ENCODE results near the gene MYL9.
"Not testable (repeated sequence)": the region's sequence is repeated elsewhere in the genome, so short reads cannot be mapped to it uniquely, and the experiment has no call there.

The MYL9 gene

DNA sequence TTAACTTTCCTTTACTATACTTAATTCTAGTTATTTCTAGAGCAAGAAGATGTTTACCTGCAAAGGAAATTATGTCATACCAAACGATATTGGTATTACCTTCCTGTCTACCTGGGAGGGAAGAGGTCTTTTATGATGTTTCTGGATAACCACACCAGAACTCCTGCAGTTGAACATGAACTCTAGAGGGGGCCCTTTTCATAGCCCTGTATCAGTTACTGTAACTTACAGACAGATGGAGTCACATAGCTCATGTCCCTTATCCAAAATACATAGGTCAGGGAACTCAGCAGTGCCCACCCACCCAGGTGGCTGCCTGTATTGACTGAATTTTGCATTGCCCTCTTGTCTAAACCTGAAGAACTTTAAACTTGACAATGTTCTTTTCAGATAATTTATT is 35.1 kb upstream of the MYL9 start:
- no peak overlapping the region for H3K4me3 ChIP-seq (ENCODE audit: low read depth, low read length)
- DNase-seq (ENCODE audit: low read depth) = no peak
- TF ChIP-seq, protein P1, sequence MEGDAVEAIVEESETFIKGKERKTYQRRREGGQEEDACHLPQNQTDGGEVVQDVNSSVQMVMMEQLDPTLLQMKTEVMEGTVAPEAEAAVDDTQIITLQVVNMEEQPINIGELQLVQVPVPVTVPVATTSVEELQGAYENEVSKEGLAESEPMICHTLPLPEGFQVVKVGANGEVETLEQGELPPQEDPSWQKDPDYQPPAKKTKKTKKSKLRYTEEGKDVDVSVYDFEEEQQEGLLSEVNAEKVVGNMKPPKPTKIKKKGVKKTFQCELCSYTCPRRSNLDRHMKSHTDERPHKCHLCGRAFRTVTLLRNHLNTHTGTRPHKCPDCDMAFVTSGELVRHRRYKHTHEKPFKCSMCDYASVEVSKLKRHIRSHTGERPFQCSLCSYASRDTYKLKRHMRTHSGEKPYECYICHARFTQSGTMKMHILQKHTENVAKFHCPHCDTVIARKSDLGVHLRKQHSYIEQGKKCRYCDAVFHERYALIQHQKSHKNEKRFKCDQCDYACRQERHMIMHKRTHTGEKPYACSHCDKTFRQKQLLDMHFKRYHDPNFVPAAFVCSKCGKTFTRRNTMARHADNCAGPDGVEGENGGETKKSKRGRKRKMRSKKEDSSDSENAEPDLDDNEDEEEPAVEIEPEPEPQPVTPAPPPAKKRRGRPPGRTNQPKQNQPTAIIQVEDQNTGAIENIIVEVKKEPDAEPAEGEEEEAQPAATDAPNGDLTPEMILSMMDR (IDR thresholded peaks at IDR 0.05; ENCODE audit: low read depth, low read length, missing control alignments) = peak; percentile 58
- in situ Hi-C loops (cut with HindIII; ENCODE audit: low sequenced_read_pairs) = no loop called here

GRCh38 chr20:36507746-36508145 is 33.6 kb upstream of the MYL9 start:
- no peak overlapping the region for H3K4me3 ChIP-seq (ENCODE audit: low read depth, low read length)
- DNase-seq (ENCODE audit: low read depth) = no peak
- TF ChIP-seq, protein P1 (IDR thresholded peaks at IDR 0.05; ENCODE audit: low read depth, low read length, missing control alignments) = no peak
- in situ Hi-C loops (cut with HindIII; ENCODE audit: low sequenced_read_pairs) = no loop called here

- TF ChIP-seq, protein P1 (IDR thresholded peaks at IDR 0.05; ENCODE audit: low read depth, low read length, missing control alignments) = no peak
- no peak overlapping the region for H3K4me3 ChIP-seq (ENCODE audit: low read depth, low read length)
- in situ Hi-C loops (cut with HindIII; ENCODE audit: low sequenced_read_pairs) = no loop called here
- DNase-seq (ENCODE audit: low read depth) = no peak
Measured at GRCh38 chr20:36519012-36519719, 22.2 kb upstream of the MYL9 start.

DNA sequence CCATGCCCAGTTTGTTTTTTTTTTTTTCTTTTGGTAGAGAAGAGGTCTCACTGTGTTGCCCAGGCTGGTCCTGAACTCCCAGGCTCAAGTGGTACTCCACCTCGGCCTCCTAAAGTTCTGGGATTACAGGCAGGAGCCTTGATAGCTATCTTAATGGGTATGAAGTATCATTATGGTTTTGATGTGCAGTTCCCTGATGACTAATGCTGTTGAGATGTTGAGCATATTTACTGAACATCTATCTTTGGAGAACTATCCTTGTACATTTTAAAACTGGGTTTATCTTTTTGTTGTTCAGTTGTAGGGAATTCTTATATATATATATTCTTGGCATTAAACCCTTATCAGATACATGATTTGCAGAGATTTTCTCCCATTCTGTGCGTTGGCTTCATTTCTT is 21.4 kb upstream of the MYL9 start:
- in situ Hi-C loops (cut with HindIII; ENCODE audit: low sequenced_read_pairs) = no loop called here
- no peak for DNase-seq (ENCODE audit: low read depth)
- H3K4me3 ChIP-seq (ENCODE audit: low read depth, low read length) = no peak overlapping the region
- TF ChIP-seq, protein P1 (IDR thresholded peaks at IDR 0.05; ENCODE audit: low read depth, low read length, missing control alignments) = no peak

DNA sequence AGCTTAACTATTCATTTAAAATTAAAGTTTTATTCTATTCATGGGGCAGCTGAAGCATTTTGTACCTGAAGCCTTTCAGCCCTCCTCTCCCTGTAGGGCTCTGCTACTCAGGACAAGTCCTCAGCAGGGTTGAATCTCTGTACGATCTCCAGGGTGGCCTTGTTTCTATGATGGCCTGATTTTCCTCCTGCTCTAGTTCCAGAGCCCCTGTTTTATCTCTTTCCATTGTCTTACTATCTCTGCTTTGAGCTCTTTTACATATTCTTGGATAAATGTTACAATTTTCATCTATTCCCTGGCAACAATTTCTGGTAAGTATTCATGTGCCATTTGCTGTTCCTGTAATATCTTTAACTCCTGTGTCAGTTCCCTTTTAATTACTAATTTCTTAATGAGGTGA is 19.8 kb upstream of the MYL9 start:
- in situ Hi-C loops (cut with HindIII; ENCODE audit: low sequenced_read_pairs) = no loop called here
- no peak overlapping the region for H3K4me3 ChIP-seq (ENCODE audit: low read depth, low read length)
- no peak for DNase-seq (ENCODE audit: low read depth)
- TF ChIP-seq, protein P1 (IDR thresholded peaks at IDR 0.05; ENCODE audit: low read depth, low read length, missing control alignments) = no peak

DNA sequence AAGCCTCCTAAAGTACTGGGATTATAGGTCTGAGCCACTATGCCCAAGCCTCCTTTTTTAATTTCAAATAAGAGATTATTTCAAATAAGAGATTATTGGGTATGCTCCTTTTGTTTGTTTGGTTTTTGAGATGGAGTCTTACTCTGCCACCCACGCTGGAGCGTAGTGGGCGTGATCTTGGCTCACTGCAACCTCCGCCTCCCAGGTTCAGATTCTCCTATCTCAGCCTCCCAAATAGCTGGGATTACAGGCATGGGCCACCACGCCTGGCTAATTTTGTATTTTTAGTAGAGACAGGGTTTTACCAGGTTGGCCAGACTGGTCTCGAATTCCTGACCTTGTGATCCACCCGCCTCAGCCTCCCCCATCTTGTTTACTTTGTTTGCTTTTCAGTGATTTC is 18.9 kb upstream of the MYL9 start:
- DNase-seq (ENCODE audit: low read depth); in situ Hi-C loops (cut with HindIII; ENCODE audit: low sequenced_read_pairs); H3K4me3 ChIP-seq (ENCODE audit: low read depth, low read length): not testable (repeated sequence)

- TF ChIP-seq, protein P1 (IDR thresholded peaks at IDR 0.05; ENCODE audit: low read depth, low read length, missing control alignments) = no peak
- in situ Hi-C loops (cut with HindIII; ENCODE audit: low sequenced_read_pairs) = no loop called here
- H3K4me3 ChIP-seq (ENCODE audit: low read depth, low read length) = no peak overlapping the region
- DNase-seq (ENCODE audit: low read depth) = no peak
Measured at GRCh38 chr20:36523341-36523740, 18.0 kb upstream of the MYL9 start.
